B cell (primary cell): Measurements from ENCODE around the gene DNAJC4. TPM values are rescaled to one million over a fixed set of nuclear protein-coding genes. Genes with fewer than 3 reads are reported as not detected.

Experiments
- ATAC-seq: fragments of 200-7000 bp; cut with Tn5 transposase; one replicate; pipeline ENCODE4 v1.10.0; 2021; ENCODE audit warnings: low read depth, mild to moderate bottlenecking, moderate number of reproducible peaks, moderate library complexity
- CTCF ChIA-PET: fragments of 350-600 bp; sonication (Branson Sonifier 250); formaldehyde crosslinking; loops from one replicate; lab custom pipeline; 2021; ENCODE audit warnings: antibody characterized with exemption, inconsistent platforms; lab: Charles Lee
- POLR2A ChIA-PET: fragments of 350-600 bp; sonication (Branson Sonifier 250); formaldehyde crosslinking; loops from one replicate; lab custom pipeline; 2021; ENCODE audit warnings: antibody characterized with exemption; lab: Charles Lee
- DNase-seq: peaks from one replicate; pipeline ENCODE4 v3.0.0; 2013
- H2AFZ ChIP-seq: 2 replicates; pipeline ENCODE4 v1.6.1; 2012; ENCODE audit warnings: mild to moderate bottlenecking, low read depth, low read length; ENCODE audit not compliant: insufficient read depth, poor library complexity, severe bottlenecking
- H3K27ac ChIP-seq, 2 donors: 1 replicate in 1 of 2; 2 replicates in 1 of 2; pipeline ENCODE4 v1.5.1; 2012 to 2013; ENCODE audit warnings: low read length in 2 of 2, mild to moderate bottlenecking in 2 of 2, moderate library complexity in 1 of 2
- H3K27me3 ChIP-seq, 4 experiments: fragments of 200-600 bp in 1 of 4; sonication (generic) in 1 of 4; replicated peaks in 1 of 4; 1 replicate in 2 of 4; 2 replicates in 2 of 4; pipeline versions ENCODE4 v1.6.1 to v1.7.0; 2013 to 2016; ENCODE audit warnings: low read length in 3 of 4, mild to moderate bottlenecking in 2 of 4, mixed read lengths in 1 of 4, moderate library complexity in 1 of 4; ENCODE audit not compliant: insufficient read depth in 4 of 4, control insufficient read depth in 3 of 4; ENCODE audit errors: control extremely low read depth in 1 of 4
- H3K36me3 ChIP-seq, 2 experiments: replicated peaks in 1 of 2; 1 replicate in 1 of 2; 2 replicates in 1 of 2; pipeline versions ENCODE4 v1.6.1 to v1.7.1; 2013; ENCODE audit warnings: low read length in 1 of 2; ENCODE audit not compliant: insufficient read depth in 2 of 2, control insufficient read depth in 1 of 2; ENCODE audit errors: control extremely low read depth in 1 of 2, extremely low read depth in 1 of 2
- H3K4me1 ChIP-seq, 2 donors: fragments of 200-600 bp in 1 of 2; sonication (generic) in 1 of 2; 1 replicate in 1 of 2; 2 replicates in 1 of 2; pipeline versions ENCODE4 v1.5.1 to v1.6.1; 2013 to 2017; ENCODE audit warnings: low read length in 2 of 2; ENCODE audit not compliant: control insufficient read depth in 2 of 2, insufficient read depth in 2 of 2
- H3K4me2 ChIP-seq: replicated peaks from 2 replicates; pipeline ENCODE3; 2012; ENCODE audit warnings: mild to moderate bottlenecking, low read depth, low read length; ENCODE audit not compliant: poor library complexity, severe bottlenecking
- H3K4me3 ChIP-seq, 5 experiments: fragments of 200-600 bp in 1 of 5; sonication (generic) in 1 of 5; 1 replicate in 3 of 5; 2 replicates in 2 of 5; pipeline versions ENCODE4 v1.5.1 to v1.7.0; 2011 to 2016; ENCODE audit warnings: low read length in 4 of 5, mild to moderate bottlenecking in 4 of 5, low read depth in 2 of 5, control low read depth in 1 of 5, moderate library complexity in 1 of 5; ENCODE audit not compliant: insufficient read depth in 1 of 5; ENCODE audit errors: control extremely low read depth in 1 of 5, extremely low read depth in 1 of 5
- H3K79me2 ChIP-seq: fragments of 200-600 bp; sonication (generic); one replicate; pipeline ENCODE4 v1.6.0; 2016; ENCODE audit warnings: low read length; ENCODE audit not compliant: control insufficient read depth, insufficient read depth
- H3K9ac ChIP-seq: fragments of 200-600 bp; sonication (generic); 2 replicates; pipeline ENCODE4 v1.6.1; 2017; ENCODE audit warnings: mild to moderate bottlenecking, low read length, moderate library complexity
- H3K9me3 ChIP-seq, 3 donors: one replicate each; pipeline versions ENCODE4 v1.6.1 to v1.7.1; 2013; ENCODE audit warnings: low read length in 2 of 3; ENCODE audit not compliant: control insufficient read depth in 2 of 3, insufficient read depth in 1 of 3; ENCODE audit errors: control extremely low read depth in 1 of 3
- H4K20me1 ChIP-seq: 2 replicates; pipeline ENCODE4 v1.6.0; 2012; ENCODE audit warnings: mild to moderate bottlenecking, low read length; ENCODE audit not compliant: insufficient read depth, control insufficient read depth, poor library complexity, severe bottlenecking
- H3K27ac Mint-ChIP-seq: one replicate; pipeline ENCODE4 v1.8.0; 2021; ENCODE audit warnings: mixed read lengths
- H3K27me3 Mint-ChIP-seq: one replicate; pipeline ENCODE4 v1.8.0; 2021; ENCODE audit warnings: mixed read lengths
- H3K4me1 Mint-ChIP-seq: one replicate; pipeline ENCODE4 v1.8.0; 2021; ENCODE audit warnings: mixed read lengths
- H3K4me3 Mint-ChIP-seq: one replicate; pipeline ENCODE4 v1.8.0; 2021; ENCODE audit warnings: mixed read lengths
- H3K9me3 Mint-ChIP-seq: one replicate; pipeline ENCODE4 v1.8.0; 2022; ENCODE audit warnings: mixed read lengths; ENCODE audit not compliant: insufficient read depth
- EZH2 ChIP-seq: IDR thresholded peaks from 2 replicates; pipeline ENCODE4 v1.6.1; 2012; ENCODE audit warnings: borderline replicate concordance, low read depth, mild to moderate bottlenecking, moderate library complexity, low read length; ENCODE audit not compliant: insufficient read depth, poor library complexity, severe bottlenecking
- WGBS: methylation state at CpG from one replicate; pipeline ENCODE4 v1.1.5; 2013; ENCODE audit warnings: missing lambda C conversion rate; ENCODE audit not compliant: insufficient coverage; 5-methylcytosine and 5-hydroxymethylcytosine counted together
- intact Hi-C: fragments of 100-400 bp; cut with micrococcal nuclease; formaldehyde crosslinking; loops from one replicate; pipeline ENCODE4 v1.10.0; 2022
- polyA plus RNA-seq: library from polyadenylated mRNA; depleted of rRNA; stranded (reverse); fragments of >200 nt; gene quantifications from 2 replicates; pipeline ENCODE4 v1.2.3, GENCODE V29; 2012
- total RNA-seq, 2 donors: library from RNA; stranded (reverse); fragments of 120-200 nt in 1 of 2; gene quantifications; 1 replicate in 1 of 2; 2 replicates in 1 of 2; pipeline versions ENCODE4 v1.2.3 to v1.2.4, GENCODE V29; 2013 to 2022
- TF ChIP-seq, protein P1 (sequence below): fragments of 200-600 bp; IDR thresholded peaks from one replicate; pipeline ENCODE4 v1.8.0; 2022; ENCODE audit warnings: antibody characterized with exemption, mild to moderate bottlenecking

The DNAJC4 gene
- total and polyA plus RNA-seq, 2 donors (not counting 1 experiment from before 2014, with no cell fraction given): 74.4 to 105 TPM

DNA sequence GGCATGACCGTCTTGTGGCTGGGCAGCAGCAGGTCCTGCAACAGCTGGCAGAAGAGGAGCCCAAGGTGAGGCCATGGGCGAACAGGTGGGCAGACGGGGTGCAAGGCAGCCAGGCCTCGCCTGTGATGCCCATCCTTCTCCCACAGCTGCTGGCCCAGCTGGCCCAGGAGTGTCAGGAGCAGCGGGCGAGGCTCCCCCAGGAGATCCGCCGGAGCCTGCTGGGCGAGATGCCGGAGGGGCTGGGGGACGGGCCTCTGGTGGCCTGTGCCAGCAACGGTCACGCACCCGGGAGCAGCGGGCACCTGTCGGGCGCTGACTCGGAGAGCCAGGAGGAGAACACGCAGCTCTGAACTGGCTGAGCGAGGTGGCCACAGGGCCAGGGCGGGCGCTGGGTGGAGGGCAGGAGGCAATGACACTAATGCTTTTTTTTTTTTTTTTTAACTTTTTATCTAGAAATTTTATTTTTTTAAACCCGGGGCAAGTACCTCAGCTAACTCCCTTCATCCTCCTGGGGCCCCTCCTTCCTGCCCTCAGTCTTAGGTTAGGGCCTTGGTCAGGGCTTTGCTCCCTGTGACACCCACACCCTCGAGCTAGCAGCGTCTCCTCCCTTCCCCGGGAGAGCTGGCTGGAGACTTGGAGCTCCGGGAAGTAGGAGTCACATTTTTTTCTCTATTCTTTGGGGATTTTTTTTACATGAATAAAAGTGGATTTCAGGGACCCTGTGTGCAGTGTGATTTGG is 37.0 kb downstream of the DNAJC4 start:
- ChIA-PET POLR2A (no interaction called here), CTCF (interaction anchor here (1.0 to 5.7 kb wide), 4 partner anchors 17 to 62 kb away, joined by 3 to 51 read pairs (median 24); partner anchors contain the start of genes FERMT3, PLCB3 and PPP1R14B)
- Histone ChIP-seq H4K20me1 (no peaks in the 10 kb centered on the region), H3K4me3 (no peak overlapping the region), H3K79me2 (no peaks in the 10 kb centered on the region), H3K36me3 (no peaks in the 10 kb centered on the region), H3K4me2 (peak overlapping the region; percentile 92), H3K27ac (no peak overlapping the region), H3K27me3 (no peaks in the 10 kb centered on the region), H2AFZ (no peak overlapping the region), H3K9ac (no peak overlapping the region), H3K4me1 (peaks cover 14 to 29% of the 10 kb centered on the region in 2 donors), H3K9me3 (peaks cover 0 to 3% (median 0%) of the 10 kb centered on the region in 3 donors)
- Mint-ChIP-seq H3K27me3 (no peaks in the 10 kb centered on the region), H3K4me3 (no peak overlapping the region), H3K27ac (peak overlapping the region; percentile 56), H3K9me3 (no peaks in the 10 kb centered on the region), H3K4me1 (peaks cover 19% of the 10 kb centered on the region)
- 92% methylated on average over 16 of the region's 27 CpGs for WGBS
- TF ChIP-seq, protein P1, sequence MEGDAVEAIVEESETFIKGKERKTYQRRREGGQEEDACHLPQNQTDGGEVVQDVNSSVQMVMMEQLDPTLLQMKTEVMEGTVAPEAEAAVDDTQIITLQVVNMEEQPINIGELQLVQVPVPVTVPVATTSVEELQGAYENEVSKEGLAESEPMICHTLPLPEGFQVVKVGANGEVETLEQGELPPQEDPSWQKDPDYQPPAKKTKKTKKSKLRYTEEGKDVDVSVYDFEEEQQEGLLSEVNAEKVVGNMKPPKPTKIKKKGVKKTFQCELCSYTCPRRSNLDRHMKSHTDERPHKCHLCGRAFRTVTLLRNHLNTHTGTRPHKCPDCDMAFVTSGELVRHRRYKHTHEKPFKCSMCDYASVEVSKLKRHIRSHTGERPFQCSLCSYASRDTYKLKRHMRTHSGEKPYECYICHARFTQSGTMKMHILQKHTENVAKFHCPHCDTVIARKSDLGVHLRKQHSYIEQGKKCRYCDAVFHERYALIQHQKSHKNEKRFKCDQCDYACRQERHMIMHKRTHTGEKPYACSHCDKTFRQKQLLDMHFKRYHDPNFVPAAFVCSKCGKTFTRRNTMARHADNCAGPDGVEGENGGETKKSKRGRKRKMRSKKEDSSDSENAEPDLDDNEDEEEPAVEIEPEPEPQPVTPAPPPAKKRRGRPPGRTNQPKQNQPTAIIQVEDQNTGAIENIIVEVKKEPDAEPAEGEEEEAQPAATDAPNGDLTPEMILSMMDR: no peak
- no peak for TF ChIP-seq EZH2
- ATAC-seq: no peak
- intact Hi-C loops: no loop called here
- DNase-seq: no peak
